Right ventricle myocardium inferior (tissue), 1 donor: ENCODE data around the gene CALB2. TPM values are rescaled to one million over a fixed set of nuclear protein-coding genes. Genes with fewer than 3 reads are reported as not detected.
A peak's percentile ranks its signal among the peaks of the same experiment; 100 is the strongest.

Experiments used
- ATAC-seq: fragments of 200-7000 bp; cut with Tn5 transposase; one replicate; pipeline ENCODE4 v1.9.1; 2020; ENCODE audit warnings: mild to moderate bottlenecking, moderate library complexity
- DNase-seq: peaks from one replicate; pipeline ENCODE4 v3.0.0; 2021; ENCODE audit errors: missing footprints
- intact Hi-C: fragments of 100-400 bp; cut with DNase I; formaldehyde crosslinking; loops from one replicate; pipeline ENCODE4 v1.11.0; 2022
- total RNA-seq: library from RNA; stranded (reverse); fragmentation: NEBNext Ultra II Directional; extraction: Animal tissue kit (Norgen Biotek cat#: 25700); gene quantifications from one replicate; pipeline ENCODE4 v1.2.1, GENCODE V29; 2021
- donor health status: DM: no; HTN: yes; CAD: no; lungs with severe emphysema.

CALB2 gene
- total RNA-seq, 1 donor from 2014 or later, result 1.7 TPM

DNA sequence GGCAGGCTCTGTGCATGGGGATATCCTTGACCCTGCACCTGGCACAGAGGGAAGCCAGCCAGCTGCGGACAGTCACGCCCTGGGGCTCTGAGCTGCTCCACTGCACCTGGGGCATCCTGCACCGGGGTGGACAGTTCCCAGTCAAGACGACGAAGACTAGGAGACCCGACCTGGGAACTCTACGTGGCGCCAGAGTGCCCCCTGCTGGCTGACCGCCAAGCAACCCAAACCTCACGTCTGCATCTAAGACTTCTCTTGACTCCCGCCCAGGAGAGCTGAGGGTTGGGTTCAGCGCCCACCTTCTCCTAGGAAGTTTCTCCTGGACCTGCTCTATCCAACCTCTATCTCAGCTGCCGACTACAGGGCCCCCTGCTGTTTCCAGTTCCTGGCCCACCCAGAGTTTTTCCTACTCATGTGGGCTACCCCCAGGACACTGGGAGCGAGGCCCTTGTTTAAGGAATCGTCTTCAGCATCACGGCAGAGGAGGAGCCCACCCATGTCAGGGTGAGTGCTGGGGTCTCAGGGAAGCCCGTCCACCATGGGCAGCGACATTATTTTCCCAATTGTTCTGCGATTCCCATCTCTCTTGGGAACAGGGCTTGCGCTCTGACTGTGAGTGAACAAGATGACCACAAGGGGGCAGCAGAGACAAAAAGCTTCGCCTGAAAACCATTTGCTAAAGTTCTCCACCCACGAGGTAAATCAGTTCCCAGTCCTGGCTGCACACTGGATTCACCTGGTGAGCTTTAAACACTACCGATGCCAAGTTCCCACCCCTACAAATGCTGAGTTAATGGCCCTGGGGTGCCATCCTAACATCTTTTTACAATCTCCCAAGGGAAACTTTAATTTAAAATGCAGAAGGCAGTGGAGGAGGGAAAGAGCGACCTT is 54.0 kb downstream of the CALB2 start:
- intact Hi-C loops, result loop anchor here (1.0 to 10.0 kb wide), 2 partner anchors 87 to 202 kb away; no protein-coding TSS in a partner anchor
- peak; percentile 44 for ATAC-seq
- DNase-seq, result no peak

DNA sequence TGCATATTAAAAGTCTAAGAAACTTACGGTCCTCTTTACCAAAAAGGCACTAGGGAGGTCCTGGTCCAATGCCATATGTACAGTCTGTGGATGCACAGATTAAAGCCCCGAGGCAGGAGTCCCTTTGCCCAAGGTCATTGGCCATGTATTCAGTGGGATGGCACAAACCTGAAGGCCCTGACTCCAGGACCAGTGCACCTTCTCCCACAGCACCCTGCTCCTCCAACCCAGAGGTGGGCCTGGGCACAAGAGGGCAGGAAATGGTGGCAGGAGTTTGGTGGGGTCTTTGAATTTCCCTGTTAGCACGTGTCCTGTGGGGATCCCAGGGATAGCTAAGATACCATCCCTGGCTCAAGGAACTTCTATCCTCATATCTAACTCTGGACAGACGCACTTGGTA is 54.8 kb downstream of the CALB2 start:
- ATAC-seq (no peak), DNase-seq (no peak)
- intact Hi-C loops, result loop anchor here (1.0 to 10.0 kb wide), 2 partner anchors 86 to 201 kb away; no protein-coding TSS in a partner anchor

DNA sequence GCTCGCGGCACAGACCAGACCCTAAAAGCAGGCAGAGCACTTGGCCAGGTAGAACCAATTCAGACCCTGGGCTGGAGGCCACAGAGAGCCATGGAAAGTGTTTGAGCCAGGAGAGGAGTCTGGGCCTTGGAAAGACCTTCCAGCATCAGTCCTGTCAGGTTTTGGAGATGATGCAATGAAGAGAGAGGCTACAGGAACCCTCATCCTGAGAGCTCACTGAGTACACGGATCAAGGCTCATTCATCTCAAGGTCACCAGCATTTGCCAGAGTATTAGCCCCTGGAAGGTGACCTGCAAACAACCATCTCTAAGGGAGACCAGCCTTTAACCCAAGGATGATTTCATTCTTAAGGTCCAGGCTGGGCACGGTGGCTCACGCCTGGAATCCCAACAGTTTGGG is 55.5 kb downstream of the CALB2 start:
- no peak for ATAC-seq
- intact Hi-C loops, result loop anchor here (10.0 kb wide), 1 partner anchor 201 kb away; no protein-coding TSS in a partner anchor

DNA sequence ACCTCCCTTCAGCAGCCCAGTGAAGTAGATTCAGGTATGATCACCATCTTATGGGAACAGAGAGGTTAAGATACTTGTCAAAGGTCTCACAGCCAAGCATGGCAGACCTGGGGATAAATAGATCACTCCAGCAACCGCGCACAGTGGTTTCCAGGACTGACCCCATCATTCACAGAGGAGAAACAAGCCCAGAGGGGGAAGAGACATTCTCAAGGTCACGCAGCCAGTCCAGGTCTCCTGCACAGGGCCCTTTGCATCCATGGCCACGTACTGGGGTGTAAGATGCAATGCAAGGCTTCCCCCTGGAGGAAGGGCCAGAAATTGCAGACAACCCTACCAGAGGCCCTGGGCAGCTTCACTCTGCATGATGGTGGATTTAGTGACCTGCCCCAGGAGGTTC is 63.4 kb downstream of the CALB2 start:
- ATAC-seq (no peak), DNase-seq (no peak)
- intact Hi-C loops, result no loop called here

More for the DNA sequence above, 55.5 kb downstream of the CALB2 start:
- DNase-seq, result no peak

DNA sequence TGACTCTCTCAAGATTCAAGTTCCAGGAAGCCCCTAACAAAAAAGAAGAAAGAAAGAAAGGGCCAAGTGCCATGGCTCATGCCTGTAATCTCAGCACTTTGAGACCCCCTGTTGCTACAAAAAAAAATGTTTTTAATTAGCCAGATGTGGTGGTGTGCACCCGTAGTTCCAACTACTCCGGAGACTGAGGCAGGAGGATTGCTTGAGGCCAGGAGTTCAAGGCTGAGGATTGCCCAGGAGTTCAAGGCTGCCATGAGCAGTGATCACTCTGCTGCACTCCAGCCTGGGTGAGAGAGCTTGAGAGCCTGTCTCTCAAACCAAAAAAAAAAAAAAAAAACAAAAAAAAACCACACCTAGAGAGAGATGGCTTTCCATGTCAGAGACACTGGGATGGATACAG is 64.5 kb downstream of the CALB2 start:
- no peak for DNase-seq
- ATAC-seq, result no peak
- intact Hi-C loops, result no loop called here

DNA sequence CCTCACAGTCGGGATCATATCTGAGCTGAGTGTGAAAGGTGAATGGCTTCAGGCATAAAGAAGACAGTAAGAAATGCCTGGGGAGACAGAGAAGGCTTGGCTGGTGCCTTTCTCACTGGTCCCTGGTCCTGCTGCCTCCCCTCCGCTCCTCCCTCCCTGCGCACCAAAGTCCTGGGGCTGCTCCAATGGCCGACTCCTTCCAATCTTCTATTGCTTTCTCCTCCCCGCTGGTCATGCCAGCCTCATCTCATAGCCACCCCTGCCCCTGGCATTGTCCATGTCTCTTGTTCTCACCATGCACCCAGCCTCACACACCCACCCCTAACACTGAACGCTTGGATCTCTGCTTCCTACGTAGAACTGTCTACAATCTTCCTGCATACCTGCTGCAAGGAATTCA is 65.3 kb downstream of the CALB2 start:
- DNase-seq (no peak), ATAC-seq (no peak)
- intact Hi-C loops, result no loop called here

DNA sequence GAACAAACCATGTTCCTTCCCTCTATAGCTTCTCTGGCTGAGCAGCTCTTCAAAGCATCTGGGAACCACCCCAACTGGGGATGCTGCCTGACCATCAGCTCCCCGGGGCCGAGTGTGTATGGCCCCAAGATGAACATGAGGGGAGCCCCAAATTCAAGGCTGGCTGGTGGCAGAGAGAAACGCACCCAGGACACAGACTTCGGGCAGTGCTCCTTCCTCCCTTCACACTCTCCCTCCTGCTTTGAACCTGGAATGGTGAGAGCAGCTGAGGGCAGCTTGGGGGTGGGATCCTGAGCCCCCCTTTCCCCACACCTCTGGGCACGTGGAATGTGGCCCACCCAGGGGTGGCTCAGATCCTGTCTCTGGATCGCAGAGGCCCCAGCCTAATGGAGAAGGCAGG is 66.1 kb downstream of the CALB2 start:
- DNase-seq, result no peak
- ATAC-seq, result no peak
- intact Hi-C loops, result no loop called here

DNA sequence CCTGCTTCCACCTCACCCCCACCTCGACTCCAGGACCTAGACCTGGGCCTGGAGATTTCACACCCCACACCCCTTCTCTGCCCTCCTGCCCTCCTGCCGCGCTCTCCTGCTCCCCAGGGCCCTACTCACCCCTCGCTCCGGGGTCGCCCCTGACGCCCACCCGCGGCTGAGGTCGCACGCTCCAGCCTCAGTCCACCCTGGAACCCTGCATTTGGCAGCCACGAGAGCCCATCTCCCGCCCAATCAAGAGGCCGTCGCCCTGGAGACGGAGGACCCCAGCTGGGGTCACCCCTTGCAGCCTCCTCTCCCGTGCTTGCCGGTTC is 67.2 kb downstream of the CALB2 start:
- no peak for DNase-seq
- intact Hi-C loops, result no loop called here
- no peak for ATAC-seq

DNA sequence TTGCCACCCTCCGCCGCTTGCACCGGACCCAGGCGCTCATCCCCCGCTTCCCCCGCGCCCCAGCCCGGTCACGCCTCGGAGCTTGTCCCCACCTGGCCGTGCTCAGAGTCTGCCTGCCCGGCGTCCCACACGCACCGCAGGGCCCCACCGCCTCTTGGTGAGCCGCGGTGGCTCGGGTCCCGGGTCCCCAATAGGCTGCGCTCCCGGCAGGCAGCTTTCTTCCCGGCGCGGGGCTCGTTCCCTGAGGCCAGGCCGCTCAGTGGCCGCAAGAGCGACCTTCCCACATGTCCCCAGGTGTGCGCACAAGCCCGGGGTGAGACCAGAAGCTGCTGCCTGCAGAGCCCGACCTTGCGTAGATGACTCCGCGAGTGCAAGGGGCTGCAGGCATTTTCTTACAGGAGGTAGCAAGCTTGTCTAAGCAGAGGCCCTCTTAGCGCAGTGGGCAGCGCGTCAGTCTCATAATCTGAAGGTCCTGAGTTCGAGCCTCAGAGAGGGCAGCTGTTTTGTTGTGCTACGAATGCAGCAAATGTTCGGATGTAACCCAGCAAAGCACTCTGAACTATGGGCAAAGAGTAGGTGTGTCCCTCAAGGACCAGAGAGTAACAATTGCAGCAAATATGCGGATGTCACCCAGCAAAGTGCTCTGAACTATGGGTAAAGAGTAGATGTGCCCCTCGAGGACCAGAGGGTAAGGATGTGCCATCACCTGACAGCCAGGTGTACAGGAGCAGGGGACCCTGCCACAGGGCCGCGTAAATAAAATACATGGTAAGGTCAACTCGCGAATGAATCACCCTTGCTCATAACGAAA is 67.8 kb downstream of the CALB2 start:
- ATAC-seq (no peak), DNase-seq (no peak)
- intact Hi-C loops, result no loop called here

DNA sequence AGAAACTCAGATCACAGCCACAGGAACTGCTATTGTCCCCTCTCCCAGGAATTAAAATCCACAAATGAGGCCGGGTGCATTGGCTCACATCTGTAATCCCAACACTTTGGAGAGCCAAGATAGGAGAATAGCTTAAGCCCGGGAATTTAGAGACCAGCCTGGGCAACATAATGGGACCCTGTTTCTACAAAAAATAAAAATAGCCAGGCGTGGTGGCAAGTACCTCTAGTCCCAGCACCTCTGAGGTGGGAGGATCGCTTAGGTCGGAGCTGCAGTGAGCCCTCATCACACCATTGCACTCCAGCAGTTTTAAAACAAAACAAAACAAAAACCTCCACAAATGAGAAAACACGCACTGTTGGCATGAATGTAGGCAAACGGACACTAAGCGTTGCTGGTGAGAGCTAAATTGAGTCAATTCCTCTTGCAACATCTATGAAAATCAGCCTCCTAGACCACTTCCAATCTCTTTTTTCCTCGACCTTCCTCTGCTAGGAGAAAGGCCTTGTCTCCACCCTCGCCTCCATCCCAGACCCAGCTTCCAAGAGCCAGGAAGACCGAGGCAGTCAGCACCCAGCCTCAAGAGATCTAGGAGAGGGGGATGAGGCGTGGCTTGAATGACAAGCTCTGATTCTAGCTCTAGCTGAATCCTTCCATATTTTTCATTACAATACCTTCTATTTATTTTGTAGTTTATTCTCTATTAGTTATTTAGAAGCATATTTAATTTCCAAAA is 68.5 kb downstream of the CALB2 start:
- DNase-seq, result no peak
- no peak for ATAC-seq
- intact Hi-C loops, result no loop called here

DNA sequence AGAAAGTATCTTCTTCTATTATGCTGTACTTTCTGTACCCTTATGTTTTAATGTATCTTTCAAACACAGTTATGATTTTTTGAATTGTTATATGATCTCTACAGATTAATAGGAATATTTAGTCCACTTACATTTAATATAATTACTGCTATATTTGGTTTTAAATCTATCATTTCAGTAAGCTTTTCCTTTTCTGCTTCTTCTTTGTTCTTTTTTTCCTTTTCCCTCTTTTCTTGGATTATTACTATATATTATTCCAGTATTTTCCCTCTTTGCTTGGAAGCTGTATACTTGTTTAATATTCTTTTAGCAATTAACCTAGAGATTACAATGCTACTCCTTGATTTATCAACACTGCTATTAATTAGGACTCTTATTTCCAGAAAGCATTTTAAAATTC is 69.9 kb downstream of the CALB2 start:
- ATAC-seq (no peak), DNase-seq (no peak)
- intact Hi-C loops, result no loop called here

DNA sequence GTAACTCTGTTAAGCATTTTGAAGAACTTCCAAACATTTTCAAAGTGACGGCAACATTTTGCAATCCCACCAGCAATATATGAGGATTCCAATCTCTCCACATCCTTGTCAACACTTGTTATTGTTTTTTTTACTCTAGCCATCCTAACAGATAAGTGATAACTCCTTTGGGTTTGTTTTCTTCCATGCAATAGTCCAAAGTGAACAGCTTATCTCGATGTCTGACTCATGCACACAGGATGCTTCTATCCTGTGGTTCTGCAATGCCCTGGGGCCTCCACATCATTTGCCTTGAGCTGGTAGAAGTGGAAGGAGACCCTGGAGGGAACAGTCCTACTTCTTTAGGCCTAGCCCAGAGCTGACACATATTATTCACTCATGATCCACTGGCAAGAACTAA is 70.4 kb downstream of the CALB2 start:
- ATAC-seq, result no peak
- intact Hi-C loops, result no loop called here
- no peak for DNase-seq

DNA sequence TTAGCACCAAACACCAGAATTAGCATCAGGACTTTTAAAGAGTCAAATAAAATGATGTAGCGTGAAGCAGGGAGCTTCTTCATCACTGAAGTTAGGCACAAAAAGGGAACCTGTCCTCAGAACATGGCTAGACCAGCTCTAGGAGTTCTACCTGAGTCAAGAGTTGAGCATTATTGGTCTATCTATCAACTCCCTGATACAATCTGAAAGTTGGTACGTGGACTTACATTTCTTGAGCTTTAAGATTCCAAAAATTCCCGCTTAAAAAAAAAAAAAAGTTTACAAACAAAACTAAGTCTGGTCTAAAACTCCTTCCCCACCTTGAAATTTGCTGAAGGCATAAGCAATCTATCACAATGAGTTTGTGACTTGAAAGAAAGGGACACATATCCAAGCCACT is 71.1 kb downstream of the CALB2 start:
- ATAC-seq (no peak), DNase-seq (no peak)
- intact Hi-C loops, result no loop called here

DNA sequence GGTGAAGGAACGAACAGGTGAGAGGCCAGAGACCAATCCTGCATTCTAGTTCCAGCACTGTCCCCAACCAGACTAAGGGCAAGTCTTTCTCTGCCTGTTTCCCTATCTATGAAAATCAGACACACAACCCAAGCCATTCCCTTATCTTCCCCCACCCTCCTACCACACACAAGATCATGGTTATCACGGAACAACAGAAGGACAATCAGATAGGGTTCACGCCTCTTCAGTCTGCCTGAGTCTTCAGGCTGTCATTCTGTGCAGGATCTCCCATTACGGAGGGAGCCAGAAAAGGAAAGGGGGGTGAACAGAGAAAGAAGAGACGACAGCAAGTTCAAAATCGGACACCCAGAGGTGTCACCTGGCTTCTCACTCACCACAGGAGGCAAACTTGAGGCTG is 72.2 kb downstream of the CALB2 start:
- ATAC-seq, result no peak
- intact Hi-C loops, result no loop called here
- DNase-seq, result no peak

DNA sequence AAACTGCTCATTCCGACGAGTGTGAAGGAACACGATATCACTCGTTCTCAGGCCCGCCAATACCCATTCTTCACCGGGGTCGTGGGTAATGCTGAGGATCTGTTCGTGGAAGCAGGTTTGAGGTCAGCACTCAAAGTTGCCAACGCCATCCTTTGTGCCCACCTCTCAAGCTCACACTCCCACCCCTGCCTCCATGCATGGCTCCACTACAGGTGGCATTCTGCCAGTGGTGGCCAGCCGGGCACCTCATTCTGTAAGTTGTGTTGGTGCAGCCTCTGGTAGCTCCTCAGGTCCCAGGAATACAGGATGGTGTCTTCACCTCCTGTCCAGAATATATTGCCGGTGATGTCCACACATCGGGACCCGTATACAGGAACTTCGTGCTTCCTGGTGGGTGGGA is 72.7 kb downstream of the CALB2 start:
- intact Hi-C loops, result no loop called here
- DNase-seq (no peak), ATAC-seq (no peak)

DNA sequence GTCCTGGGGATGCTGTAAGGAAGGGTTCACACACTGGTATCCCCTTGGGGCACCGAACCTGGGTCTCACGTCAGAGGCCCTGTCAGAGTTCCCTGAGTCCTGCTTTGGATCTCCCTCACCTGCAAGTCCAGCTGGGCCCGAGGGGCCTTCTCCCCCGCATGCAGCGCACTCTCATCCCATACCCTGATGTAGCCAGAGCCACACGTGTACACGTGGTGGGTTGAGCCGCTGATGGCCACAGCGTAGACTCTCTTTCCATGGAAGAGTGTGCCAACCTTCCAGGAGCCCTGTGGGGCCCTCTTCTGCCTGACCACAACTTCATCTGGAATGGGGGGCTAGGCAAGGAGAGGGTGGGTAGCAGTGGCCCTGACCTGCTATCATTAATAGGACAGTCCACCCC is 73.5 kb downstream of the CALB2 start:
- intact Hi-C loops, result no loop called here
- DNase-seq (no peak), ATAC-seq (no peak)

DNA sequence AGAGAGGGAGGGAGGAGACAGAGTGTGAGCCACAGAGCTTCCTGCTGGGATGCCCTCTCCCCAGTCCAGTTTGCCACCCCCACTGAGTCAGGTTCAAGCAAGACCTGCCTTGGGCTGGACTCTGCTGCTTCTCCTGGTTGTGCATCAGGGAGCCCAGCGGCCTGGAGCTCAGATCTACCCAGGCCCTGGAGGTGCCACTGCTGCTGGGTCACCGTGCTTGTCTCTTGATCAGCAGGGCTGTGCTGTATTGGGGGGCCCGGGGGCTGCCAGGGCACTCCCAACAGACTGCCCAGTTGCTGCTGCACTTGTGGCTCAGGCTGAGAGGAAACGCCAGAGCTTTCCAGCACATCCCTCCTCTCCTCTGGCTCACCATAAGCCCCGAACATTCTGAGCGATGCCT is 74.4 kb downstream of the CALB2 start:
- ATAC-seq, result no peak
- no peak for DNase-seq
- intact Hi-C loops, result no loop called here

DNA sequence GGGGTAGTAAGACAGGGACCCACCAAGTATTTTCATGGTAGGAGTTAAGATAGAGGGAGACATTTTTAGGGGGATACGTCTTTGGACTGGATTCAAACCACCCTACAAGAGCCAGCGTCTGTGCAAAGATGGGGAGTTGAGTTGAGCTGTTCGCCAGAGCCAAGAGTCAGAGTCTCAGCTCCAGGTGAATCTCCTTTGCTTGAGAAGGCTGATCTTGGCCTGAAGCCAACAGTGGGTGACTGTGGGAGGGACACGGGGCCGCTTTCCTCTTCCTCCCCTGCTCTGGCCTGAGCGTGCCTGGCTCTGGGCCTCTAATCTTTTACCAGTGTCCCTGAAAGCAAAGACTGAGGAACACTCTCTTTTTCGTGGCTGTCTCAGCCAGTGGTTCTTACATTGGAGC is 78.0 kb downstream of the CALB2 start:
- no peak for DNase-seq
- no peak for ATAC-seq
- intact Hi-C loops, result no loop called here

DNA sequence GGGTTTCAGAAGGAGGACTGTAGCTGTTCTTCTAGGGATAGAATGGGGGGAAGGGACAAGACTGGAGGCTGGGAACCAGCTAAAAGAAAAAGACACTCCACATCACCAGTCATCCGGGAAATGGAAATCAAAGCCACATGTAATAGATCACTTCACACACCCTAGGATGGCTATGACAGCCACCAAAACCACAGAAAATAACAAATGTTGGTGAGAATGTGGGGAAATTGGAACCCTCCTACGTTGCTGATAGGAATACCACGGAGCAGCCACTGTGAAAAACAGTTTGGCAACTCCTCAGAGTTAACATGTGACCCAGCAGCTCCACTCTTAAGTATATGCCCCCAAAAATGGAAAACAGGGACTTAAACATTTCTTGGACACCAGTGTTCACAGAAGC is 81.0 kb downstream of the CALB2 start:
- DNase-seq (no peak), ATAC-seq (no peak)
- intact Hi-C loops, result no loop called here
